Muscle layer of colon (tissue), 2 donors: ENCODE results near the gene PABPN1L.

Experiments used
- H3K27ac ChIP-seq: one replicate; pipeline ENCODE4 v1.7.0; 2013; ENCODE audit warnings: low read depth, mild to moderate bottlenecking, low read length, moderate library complexity
- H3K27me3 ChIP-seq, 2 donors: one replicate each; pipeline ENCODE4 v1.7.0; 2013; ENCODE audit warnings: low read length in 2 of 2, mild to moderate bottlenecking in 2 of 2; ENCODE audit not compliant: insufficient read depth in 2 of 2, control insufficient read depth in 1 of 2
- H3K36me3 ChIP-seq: one replicate; pipeline ENCODE4 v1.7.0; 2013; ENCODE audit warnings: mild to moderate bottlenecking, low read length; ENCODE audit not compliant: insufficient read depth
- H3K4me1 ChIP-seq: one replicate; pipeline ENCODE4 v1.7.0; 2013; ENCODE audit warnings: mild to moderate bottlenecking, low read length; ENCODE audit not compliant: insufficient read depth
- H3K4me3 ChIP-seq, 2 donors: one replicate each; pipeline ENCODE4 v1.7.0; 2013; ENCODE audit warnings: low read length in 2 of 2, low read depth in 1 of 2, mild to moderate bottlenecking in 1 of 2, moderate library complexity in 1 of 2
- H3K9ac ChIP-seq: one replicate; pipeline ENCODE4 v1.7.0; 2013; ENCODE audit warnings: low read length
- H3K9me3 ChIP-seq: one replicate; pipeline ENCODE4 v1.7.0; 2013; ENCODE audit warnings: mild to moderate bottlenecking, low read length
- donor health status: abdominal sarcoma.
- donor health status: Adenocarcinoma of cecum.

PABPN1L gene

GRCh38 chr16:88871730-88872416 lies 5.4 kb upstream of the PABPN1L start:
- Histone ChIP-seq H3K27me3 (peaks cover 0 to 14% of the 10 kb centered on the region in 2 donors), H3K27ac (no peak overlapping the region), H3K9ac (no peak overlapping the region), H3K4me1 (no peaks in the 10 kb centered on the region), H3K4me3 (no peak overlapping the region), H3K9me3 (no peaks in the 10 kb centered on the region), H3K36me3 (no peaks in the 10 kb centered on the region)

- H3K36me3 ChIP-seq, result no peaks in the 10 kb centered on the region
- no peaks in the 10 kb centered on the region for H3K9me3 ChIP-seq
- H3K4me1 ChIP-seq, result no peaks in the 10 kb centered on the region
- peaks cover 0 to 16% of the 10 kb centered on the region in 2 donors for H3K27me3 ChIP-seq
- H3K9ac ChIP-seq, result no peak overlapping the region
- H3K27ac ChIP-seq, result no peak overlapping the region
- H3K4me3 ChIP-seq, result no peak overlapping the region
These were observed 4.9 kb upstream of the PABPN1L start for GRCh38 chr16:88871349-88871702.

- Histone ChIP-seq H3K4me3 (no peak overlapping the region), H3K9me3 (no peaks in the 10 kb centered on the region), H3K27me3 (peaks cover 0 to 22% of the 10 kb centered on the region in 2 donors), H3K9ac (no peak overlapping the region), H3K36me3 (no peaks in the 10 kb centered on the region), H3K4me1 (no peaks in the 10 kb centered on the region), H3K27ac (no peak overlapping the region)
These were observed 4.3 kb upstream of the PABPN1L start for GRCh38 chr16:88870608-88871348.

GRCh38 chr16:88869673-88869980 lies 3.2 kb upstream of the PABPN1L start:
- Histone ChIP-seq H3K4me1 (no peaks in the 10 kb centered on the region), H3K27me3 (peaks cover 0 to 23% of the 10 kb centered on the region in 2 donors), H3K4me3 (no peak overlapping the region), H3K9ac (no peak overlapping the region), H3K9me3 (no peaks in the 10 kb centered on the region), H3K27ac (no peak overlapping the region), H3K36me3 (no peaks in the 10 kb centered on the region)

- Histone ChIP-seq H3K9me3 (no peaks in the 10 kb centered on the region), H3K27ac (no peak overlapping the region), H3K27me3 (peaks cover 0 to 23% of the 10 kb centered on the region in 2 donors), H3K36me3 (no peaks in the 10 kb centered on the region), H3K9ac (no peak overlapping the region), H3K4me3 (no peak overlapping the region), H3K4me1 (no peaks in the 10 kb centered on the region)
These were observed 2.7 kb upstream of the PABPN1L start for GRCh38 chr16:88868974-88869672.

- Histone ChIP-seq H3K27me3 (peaks cover 0 to 23% of the 10 kb centered on the region in 2 donors), H3K4me1 (no peaks in the 10 kb centered on the region)
These were observed 1.3 kb upstream of the PABPN1L start for GRCh38 chr16:88867581-88868246.

GRCh38 chr16:88865742-88866141 lies 718 bp downstream of the PABPN1L start:
- no peaks in the 10 kb centered on the region for H3K9me3 ChIP-seq
- H3K27me3 ChIP-seq, result peaks cover 0 to 15% of the 10 kb centered on the region in 2 donors
- H3K36me3 ChIP-seq, result peaks cover 9% of the 10 kb centered on the region
- no peak overlapping the region for H3K27ac ChIP-seq
- no peak overlapping the region for H3K4me3 ChIP-seq
- H3K9ac ChIP-seq, result no peak overlapping the region
- no peaks in the 10 kb centered on the region for H3K4me1 ChIP-seq

More at GRCh38 chr16:88867581-88868246, 1.3 kb upstream of the PABPN1L start:
- no peaks in the 10 kb centered on the region for H3K9me3 ChIP-seq
- peaks cover under 1% of the 10 kb centered on the region for H3K36me3 ChIP-seq
- H3K9ac ChIP-seq, result no peak overlapping the region
- H3K27ac ChIP-seq, result no peak overlapping the region
- no peak overlapping the region for H3K4me3 ChIP-seq

- peaks cover 13% of the 10 kb centered on the region for H3K36me3 ChIP-seq
- no peaks in the 10 kb centered on the region for H3K9me3 ChIP-seq
- H3K9ac ChIP-seq, result no peak overlapping the region
- peaks cover 0 to 10% of the 10 kb centered on the region in 2 donors for H3K27me3 ChIP-seq
- H3K4me1 ChIP-seq, result no peaks in the 10 kb centered on the region
- H3K4me3 ChIP-seq, result no peak overlapping the region
- no peak overlapping the region for H3K27ac ChIP-seq
These were observed 1.1 kb downstream of the PABPN1L start for GRCh38 chr16:88865310-88865709.

GRCh38 chr16:88864521-88864920 lies 1.9 kb downstream of the PABPN1L start:
- Histone ChIP-seq H3K27ac (no peak overlapping the region), H3K36me3 (peaks cover 21% of the 10 kb centered on the region), H3K4me3 (no peak overlapping the region), H3K9me3 (no peaks in the 10 kb centered on the region), H3K9ac (no peak overlapping the region), H3K4me1 (no peaks in the 10 kb centered on the region), H3K27me3 (peaks cover 0 to 9% of the 10 kb centered on the region in 2 donors)

- Histone ChIP-seq H3K9ac (no peak overlapping the region), H3K27me3 (peaks cover 0 to 9% of the 10 kb centered on the region in 2 donors), H3K9me3 (no peaks in the 10 kb centered on the region), H3K36me3 (peaks cover 25% of the 10 kb centered on the region), H3K4me3 (no peak overlapping the region), H3K4me1 (no peaks in the 10 kb centered on the region), H3K27ac (no peak overlapping the region)
These were observed 2.4 kb downstream of the PABPN1L start for GRCh38 chr16:88864099-88864498.

- H3K4me1 ChIP-seq, result peaks cover 4% of the 10 kb centered on the region
- peaks cover 27% of the 10 kb centered on the region for H3K36me3 ChIP-seq
- no peaks in the 10 kb centered on the region for H3K9me3 ChIP-seq
- no peak overlapping the region for H3K4me3 ChIP-seq
- H3K27ac ChIP-seq, result no peak overlapping the region
- H3K9ac ChIP-seq, result no peak overlapping the region
- H3K27me3 ChIP-seq, result peaks cover 0 to 9% of the 10 kb centered on the region in 2 donors
These were observed 3.0 kb downstream of the PABPN1L start for GRCh38 chr16:88863426-88863825.
